ENCODE measurements around the gene ARF1. TPM values are rescaled to one million over a fixed set of nuclear protein-coding genes. Genes with fewer than 3 reads are reported as not detected.

ARF1 gene
- total RNA-seq, 1 donor from 2014 or later: 339 TPM

- H3K36me3 Mint-ChIP-seq (ENCODE audit: low read depth): no peaks in the 10 kb centered on the region
- H3K9me3 Mint-ChIP-seq (ENCODE audit: low read depth): no peaks in the 10 kb centered on the region
- TF ChIP-seq, protein P1, sequence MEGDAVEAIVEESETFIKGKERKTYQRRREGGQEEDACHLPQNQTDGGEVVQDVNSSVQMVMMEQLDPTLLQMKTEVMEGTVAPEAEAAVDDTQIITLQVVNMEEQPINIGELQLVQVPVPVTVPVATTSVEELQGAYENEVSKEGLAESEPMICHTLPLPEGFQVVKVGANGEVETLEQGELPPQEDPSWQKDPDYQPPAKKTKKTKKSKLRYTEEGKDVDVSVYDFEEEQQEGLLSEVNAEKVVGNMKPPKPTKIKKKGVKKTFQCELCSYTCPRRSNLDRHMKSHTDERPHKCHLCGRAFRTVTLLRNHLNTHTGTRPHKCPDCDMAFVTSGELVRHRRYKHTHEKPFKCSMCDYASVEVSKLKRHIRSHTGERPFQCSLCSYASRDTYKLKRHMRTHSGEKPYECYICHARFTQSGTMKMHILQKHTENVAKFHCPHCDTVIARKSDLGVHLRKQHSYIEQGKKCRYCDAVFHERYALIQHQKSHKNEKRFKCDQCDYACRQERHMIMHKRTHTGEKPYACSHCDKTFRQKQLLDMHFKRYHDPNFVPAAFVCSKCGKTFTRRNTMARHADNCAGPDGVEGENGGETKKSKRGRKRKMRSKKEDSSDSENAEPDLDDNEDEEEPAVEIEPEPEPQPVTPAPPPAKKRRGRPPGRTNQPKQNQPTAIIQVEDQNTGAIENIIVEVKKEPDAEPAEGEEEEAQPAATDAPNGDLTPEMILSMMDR (IDR thresholded peaks at IDR 0.05): peak; percentile 61
- H3K27me3 Mint-ChIP-seq (ENCODE audit: low read depth): peaks cover 8% of the 10 kb centered on the region
- H3K4me1 Mint-ChIP-seq (ENCODE audit: low read depth): peaks cover 32% of the 10 kb centered on the region
- H3K4me3 Mint-ChIP-seq (ENCODE audit: unreplicated experiment): peak within 1 kb of the TSS; percentile 91
- peak within 1 kb of the TSS; percentile 93 for H3K27ac Mint-ChIP-seq (ENCODE audit: unreplicated experiment)
- peak; percentile 100 for DNase-seq (ENCODE audit: low spot score)
Measured at GRCh38 chr1:228139931-228140723, 57.6 kb downstream of the ARF1 start, which contains the start of gene GUK1. GUK1 (plus strand) TSS chr1:228140279; CDS start chr1:228140303, 24 bp downstream.

DNA sequence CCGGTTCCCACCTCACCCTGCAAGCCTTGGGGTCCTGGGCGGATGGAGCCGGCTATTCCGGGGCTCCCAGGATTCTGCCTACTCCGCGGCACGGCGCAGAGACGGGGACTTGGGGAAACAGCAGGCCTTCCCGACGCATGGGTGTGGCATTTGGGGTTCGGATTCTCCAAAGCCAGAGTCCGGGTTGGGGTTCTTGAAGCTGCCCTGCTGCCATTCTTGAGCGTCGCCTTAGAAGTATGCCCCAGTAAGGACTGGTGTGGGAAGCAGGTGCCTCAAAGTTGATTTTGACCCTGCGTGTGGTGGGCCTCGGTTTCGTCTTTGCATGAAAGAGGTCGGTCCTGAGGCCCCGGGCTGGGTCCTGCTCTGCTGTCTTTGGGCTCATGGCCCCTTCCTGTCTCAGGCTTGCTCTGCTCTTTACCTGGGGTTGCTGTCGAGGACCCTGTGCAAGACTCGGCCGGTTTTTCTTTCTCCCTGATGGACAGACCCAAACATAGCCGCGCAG, 58.3 kb downstream of the ARF1 start:
- Mint-ChIP-seq H3K27me3 (ENCODE audit: low read depth) (peaks cover 5% of the 10 kb centered on the region), H3K9me3 (ENCODE audit: low read depth) (no peaks in the 10 kb centered on the region), H3K36me3 (ENCODE audit: low read depth) (no peaks in the 10 kb centered on the region), H3K27ac (ENCODE audit: unreplicated experiment) (peak overlapping the region; percentile 93), H3K4me3 (ENCODE audit: unreplicated experiment) (peak overlapping the region; percentile 91), H3K4me1 (ENCODE audit: low read depth) (peaks cover 32% of the 10 kb centered on the region)
- no peak for DNase-seq (ENCODE audit: low spot score)
- TF ChIP-seq, protein P1 (IDR thresholded peaks at IDR 0.05): no peak

GRCh38 chr1:228141226-228142044, 58.9 kb downstream of the ARF1 start:
- peak; percentile 90 for DNase-seq (ENCODE audit: low spot score)
- Mint-ChIP-seq H3K4me3 (ENCODE audit: unreplicated experiment) (peak overlapping the region; percentile 91), H3K27me3 (ENCODE audit: low read depth) (no peaks in the 10 kb centered on the region), H3K9me3 (ENCODE audit: low read depth) (no peaks in the 10 kb centered on the region), H3K4me1 (ENCODE audit: low read depth) (peaks cover 32% of the 10 kb centered on the region), H3K27ac (ENCODE audit: unreplicated experiment) (peak overlapping the region; percentile 93), H3K36me3 (ENCODE audit: low read depth) (no peaks in the 10 kb centered on the region)
- TF ChIP-seq, protein P1 (IDR thresholded peaks at IDR 0.05): no peak

DNA sequence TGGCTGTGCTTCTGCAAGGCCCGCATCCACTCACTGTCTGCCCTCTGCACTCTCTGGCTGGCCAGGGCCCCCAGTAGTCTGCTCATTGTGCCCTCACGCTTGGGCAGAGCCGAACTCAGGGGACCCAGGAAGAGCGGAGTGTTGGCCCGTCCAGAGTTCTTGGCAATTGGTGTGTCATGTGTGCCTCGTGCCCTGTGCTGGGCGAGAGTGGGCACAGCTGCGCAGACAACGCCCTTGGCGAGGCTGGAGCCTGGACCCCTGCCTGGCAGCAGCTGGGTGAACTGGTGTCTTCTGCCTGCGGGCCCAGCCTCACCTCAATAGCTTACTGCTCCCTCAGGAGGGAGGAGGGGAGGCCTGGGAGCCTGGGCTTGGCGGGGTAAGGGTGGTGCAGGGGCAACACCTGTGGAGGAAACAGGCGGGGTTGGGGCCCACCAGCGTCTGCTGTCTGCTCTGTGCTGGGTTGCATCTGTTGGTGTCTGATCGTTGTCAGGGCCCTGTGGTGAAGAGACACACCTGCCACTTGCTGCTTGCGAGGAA, 59.7 kb downstream of the ARF1 start:
- Mint-ChIP-seq H3K9me3 (ENCODE audit: low read depth) (no peaks in the 10 kb centered on the region), H3K27ac (ENCODE audit: unreplicated experiment) (no peak overlapping the region), H3K36me3 (ENCODE audit: low read depth) (no peaks in the 10 kb centered on the region), H3K4me1 (ENCODE audit: low read depth) (peaks cover 32% of the 10 kb centered on the region), H3K27me3 (ENCODE audit: low read depth) (no peaks in the 10 kb centered on the region), H3K4me3 (ENCODE audit: unreplicated experiment) (peak overlapping the region; percentile 91)
- TF ChIP-seq, protein P1 (IDR thresholded peaks at IDR 0.05): no peak
- peak; percentile 88 for DNase-seq (ENCODE audit: low spot score)

DNA sequence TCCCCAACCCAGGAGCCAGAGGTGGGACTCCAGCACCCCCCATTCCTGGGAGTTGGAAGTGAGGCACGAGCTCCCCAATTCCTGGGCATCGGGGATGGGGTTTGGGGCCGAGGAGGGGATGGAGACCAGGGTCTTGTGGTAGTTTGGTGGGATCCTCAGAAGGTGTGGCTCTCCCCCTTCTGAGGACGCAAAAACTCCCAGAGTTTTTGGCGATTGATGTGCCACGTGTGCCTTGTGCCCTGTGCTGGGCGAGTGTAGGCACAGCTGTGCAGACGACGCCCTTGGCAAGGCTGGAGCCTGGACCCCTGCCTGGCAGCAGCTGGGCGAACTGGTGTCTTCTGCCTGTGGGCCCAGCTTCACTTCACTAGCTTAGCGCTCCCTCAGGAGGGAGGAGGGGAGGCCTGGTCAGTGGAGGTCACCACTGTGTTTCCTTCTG, 60.2 kb downstream of the ARF1 start:
- Mint-ChIP-seq H3K36me3 (ENCODE audit: low read depth) (no peaks in the 10 kb centered on the region), H3K27me3 (ENCODE audit: low read depth) (no peaks in the 10 kb centered on the region), H3K9me3 (ENCODE audit: low read depth) (no peaks in the 10 kb centered on the region), H3K4me3 (ENCODE audit: unreplicated experiment) (peak overlapping the region; percentile 91), H3K27ac (ENCODE audit: unreplicated experiment) (peak overlapping the region; percentile 17), H3K4me1 (ENCODE audit: low read depth) (peaks cover 32% of the 10 kb centered on the region)
- TF ChIP-seq, protein P1 (IDR thresholded peaks at IDR 0.05): no peak
- DNase-seq (ENCODE audit: low spot score): peak; percentile 79

Measured in chondrocyte (in vitro differentiated cells).